CD14-positive monocyte (primary cell): Measurements from ENCODE around the gene LMTK2. TPM values are rescaled to one million over a fixed set of nuclear protein-coding genes. Genes with fewer than 3 reads are reported as not detected.

ENCODE experiments used
- DNase-seq, 3 donors: peaks; one replicate each; pipeline ENCODE4 v3.0.0-alpha.2; 2011 to 2022
- H2AFZ ChIP-seq: 2 replicates; pipeline ENCODE4 v1.6.0; 2012; ENCODE audit warnings: mild to moderate bottlenecking, low read depth, low read length, inconsistent platforms; ENCODE audit not compliant: insufficient read depth, poor library complexity, severe bottlenecking
- H3K27ac ChIP-seq, 2 donors: 1 replicate in 1 of 2; 2 replicates in 1 of 2; pipeline ENCODE4 v1.5.1; 2012 to 2013; ENCODE audit warnings: low read length in 2 of 2, control low read depth in 1 of 2, inconsistent platforms in 1 of 2, low read depth in 1 of 2, mild to moderate bottlenecking in 1 of 2
- H3K27me3 ChIP-seq, 2 donors: one replicate each; pipeline versions ENCODE4 v1.6.0 to v1.6.1; 2011 to 2013; ENCODE audit warnings: low read length in 2 of 2; ENCODE audit not compliant: control insufficient read depth in 2 of 2, insufficient read depth in 2 of 2
- H3K36me3 ChIP-seq, 2 donors: replicated peaks in 1 of 2; 1 replicate in 1 of 2; 2 replicates in 1 of 2; pipeline versions ENCODE4 v1.5.1 to v1.6.1; 2012 to 2013; ENCODE audit warnings: low read length in 2 of 2, control low read depth in 1 of 2, inconsistent platforms in 1 of 2, mild to moderate bottlenecking in 1 of 2; ENCODE audit not compliant: insufficient read depth in 2 of 2, control insufficient read depth in 1 of 2
- H3K4me1 ChIP-seq, 2 donors: 1 replicate in 1 of 2; 2 replicates in 1 of 2; pipeline versions ENCODE4 v1.5.1 to v1.6.1; 2012 to 2013; ENCODE audit warnings: low read length in 2 of 2, control low read depth in 1 of 2, inconsistent platforms in 1 of 2, mild to moderate bottlenecking in 1 of 2, moderate library complexity in 1 of 2; ENCODE audit not compliant: insufficient read depth in 2 of 2, control insufficient read depth in 1 of 2
- H3K4me2 ChIP-seq: replicated peaks from 2 replicates; pipeline ENCODE3; 2012; ENCODE audit warnings: low read length, moderate library complexity, mild to moderate bottlenecking; ENCODE audit not compliant: poor library complexity, severe bottlenecking; ENCODE audit errors: extremely low read depth
- H3K4me3 ChIP-seq, 3 experiments: fragments of 200-600 bp in 1 of 3; sonication (generic) in 1 of 3; replicated peaks in 1 of 3; 1 replicate in 2 of 3; 2 replicates in 1 of 3; pipeline ENCODE4 v1.5.1; 2011 to 2013; ENCODE audit warnings: low read length in 3 of 3, mild to moderate bottlenecking in 3 of 3, control low read depth in 2 of 3, low read depth in 2 of 3, inconsistent platforms in 1 of 3, moderate library complexity in 1 of 3
- H3K79me2 ChIP-seq: 2 replicates; pipeline ENCODE4 v1.6.0; 2012; ENCODE audit warnings: mild to moderate bottlenecking, control low read depth, inconsistent platforms, low read length, moderate library complexity; ENCODE audit not compliant: insufficient read depth
- H3K9ac ChIP-seq: 2 replicates; pipeline ENCODE4 v1.6.0; 2017; ENCODE audit warnings: low read length, mild to moderate bottlenecking; ENCODE audit not compliant: insufficient read depth, poor library complexity, severe bottlenecking
- H3K9me3 ChIP-seq, 2 donors: replicated peaks in 1 of 2; 1 replicate in 1 of 2; 2 replicates in 1 of 2; pipeline versions ENCODE4 v1.5.1 to v1.6.1; 2012 to 2013; ENCODE audit warnings: low read length in 2 of 2, control low read depth in 1 of 2; ENCODE audit not compliant: control insufficient read depth in 1 of 2, insufficient read depth in 1 of 2
- H4K20me1 ChIP-seq: 2 replicates; pipeline ENCODE4 v1.6.0; 2012; ENCODE audit warnings: mild to moderate bottlenecking, low read length, control low read depth, moderate library complexity; ENCODE audit not compliant: insufficient read depth
- H3K27ac Mint-ChIP-seq, 7 donors: one replicate each; pipeline ENCODE4 v1.8.0; 2020; ENCODE audit warnings: mild to moderate bottlenecking in 7 of 7, mixed read lengths in 7 of 7, moderate library complexity in 6 of 7, inconsistent platforms in 2 of 7
- H3K27me3 Mint-ChIP-seq, 3 donors: one replicate each; pipeline ENCODE4 v1.8.0; 2021 to 2022; ENCODE audit warnings: low read depth in 3 of 3, mild to moderate bottlenecking in 3 of 3, mixed read lengths in 3 of 3, moderate library complexity in 3 of 3, inconsistent platforms in 1 of 3
- H3K36me3 Mint-ChIP-seq, 2 donors: one replicate each; pipeline ENCODE4 v1.8.0; 2020; ENCODE audit warnings: mixed read lengths in 2 of 2, inconsistent platforms in 1 of 2, mild to moderate bottlenecking in 1 of 2
- H3K4me1 Mint-ChIP-seq: one replicate; pipeline ENCODE4 v1.8.0; 2020; ENCODE audit warnings: mild to moderate bottlenecking, mixed read lengths
- H3K4me3 Mint-ChIP-seq, 2 donors: one replicate each; pipeline ENCODE4 v1.8.0; 2020; ENCODE audit warnings: mild to moderate bottlenecking in 2 of 2, mixed read lengths in 2 of 2, moderate library complexity in 1 of 2
- H3K9me3 Mint-ChIP-seq, 7 donors: one replicate each; pipeline ENCODE4 v1.8.0; 2020 to 2022; ENCODE audit warnings: mixed read lengths in 7 of 7, mild to moderate bottlenecking in 6 of 7, moderate library complexity in 6 of 7, inconsistent platforms in 2 of 7
- WGBS: methylation state at CpG from one replicate; pipeline ENCODE4 v1.1.5; 2013; ENCODE audit warnings: missing lambda C conversion rate; ENCODE audit not compliant: insufficient coverage; 5-methylcytosine and 5-hydroxymethylcytosine counted together
- intact Hi-C, 2 donors: fragments of 100-400 bp; cut with micrococcal nuclease; formaldehyde crosslinking; loops; one replicate each; pipeline versions ENCODE4 v1.15.0 to v1.15.1; 2023
- polyA plus RNA-seq, 3 donors: library from polyadenylated mRNA; depleted of rRNA in 1 of 3; unstranded in 2 of 3; stranded (reverse) in 1 of 3; fragments of 300-500 nt in 2 of 3; fragments of >200 nt in 1 of 3; fragmentation: Illumina TruSeq in 2 of 3; gene quantifications; 1 replicate in 2 of 3; 2 replicates in 1 of 3; pipeline ENCODE4 v1.2.3, GENCODE V29; 2012 to 2021
- TF ChIP-seq, protein P1 (sequence below): fragments of 200-600 bp; IDR thresholded peaks from one replicate; pipeline ENCODE4 v1.8.0; 2022; ENCODE audit warnings: antibody characterized with exemption, mild to moderate bottlenecking

The LMTK2 gene
- polyA plus RNA-seq, 3 donors = 1.7 to 9.2 (median 1.8) TPM

- intact Hi-C loops = no loop called here
- H3K27me3 Mint-ChIP-seq = peaks cover 15 to 28% (median 17%) of the 10 kb centered on the region in 3 donors
- peaks cover 29 to 33% of the 10 kb centered on the region in 2 donors for H3K36me3 Mint-ChIP-seq
- Histone ChIP-seq H3K36me3 (peaks cover 25 to 28% of the 10 kb centered on the region in 2 donors), H3K79me2 (no peaks in the 10 kb centered on the region), H4K20me1 (peaks cover 25% of the 10 kb centered on the region), H2AFZ (no peak overlapping the region), H3K4me2 (no peak overlapping the region), H3K9ac (no peak overlapping the region), H3K27me3 (peaks cover 0 to 22% of the 10 kb centered on the region in 2 donors), H3K4me3 (no peak overlapping the region), H3K27ac (no peak overlapping the region), H3K4me1 (peaks cover 6% of the 10 kb centered on the region in 2 donors), H3K9me3 (no peaks in the 10 kb centered on the region)
- no peak overlapping the region for H3K27ac Mint-ChIP-seq
- TF ChIP-seq, protein P1, sequence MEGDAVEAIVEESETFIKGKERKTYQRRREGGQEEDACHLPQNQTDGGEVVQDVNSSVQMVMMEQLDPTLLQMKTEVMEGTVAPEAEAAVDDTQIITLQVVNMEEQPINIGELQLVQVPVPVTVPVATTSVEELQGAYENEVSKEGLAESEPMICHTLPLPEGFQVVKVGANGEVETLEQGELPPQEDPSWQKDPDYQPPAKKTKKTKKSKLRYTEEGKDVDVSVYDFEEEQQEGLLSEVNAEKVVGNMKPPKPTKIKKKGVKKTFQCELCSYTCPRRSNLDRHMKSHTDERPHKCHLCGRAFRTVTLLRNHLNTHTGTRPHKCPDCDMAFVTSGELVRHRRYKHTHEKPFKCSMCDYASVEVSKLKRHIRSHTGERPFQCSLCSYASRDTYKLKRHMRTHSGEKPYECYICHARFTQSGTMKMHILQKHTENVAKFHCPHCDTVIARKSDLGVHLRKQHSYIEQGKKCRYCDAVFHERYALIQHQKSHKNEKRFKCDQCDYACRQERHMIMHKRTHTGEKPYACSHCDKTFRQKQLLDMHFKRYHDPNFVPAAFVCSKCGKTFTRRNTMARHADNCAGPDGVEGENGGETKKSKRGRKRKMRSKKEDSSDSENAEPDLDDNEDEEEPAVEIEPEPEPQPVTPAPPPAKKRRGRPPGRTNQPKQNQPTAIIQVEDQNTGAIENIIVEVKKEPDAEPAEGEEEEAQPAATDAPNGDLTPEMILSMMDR = no peak
- no peak for DNase-seq
- no peak overlapping the region for H3K4me3 Mint-ChIP-seq
- 96% methylated on average over 18 of the region's 27 CpGs for WGBS
- peaks cover 0 to 11% (median 4%) of the 10 kb centered on the region in 7 donors for H3K9me3 Mint-ChIP-seq
- peaks cover 9% of the 10 kb centered on the region for H3K4me1 Mint-ChIP-seq
Observed at GRCh38 chr7:98214811-98215321, 108.2 kb downstream of the LMTK2 start.

DNA sequence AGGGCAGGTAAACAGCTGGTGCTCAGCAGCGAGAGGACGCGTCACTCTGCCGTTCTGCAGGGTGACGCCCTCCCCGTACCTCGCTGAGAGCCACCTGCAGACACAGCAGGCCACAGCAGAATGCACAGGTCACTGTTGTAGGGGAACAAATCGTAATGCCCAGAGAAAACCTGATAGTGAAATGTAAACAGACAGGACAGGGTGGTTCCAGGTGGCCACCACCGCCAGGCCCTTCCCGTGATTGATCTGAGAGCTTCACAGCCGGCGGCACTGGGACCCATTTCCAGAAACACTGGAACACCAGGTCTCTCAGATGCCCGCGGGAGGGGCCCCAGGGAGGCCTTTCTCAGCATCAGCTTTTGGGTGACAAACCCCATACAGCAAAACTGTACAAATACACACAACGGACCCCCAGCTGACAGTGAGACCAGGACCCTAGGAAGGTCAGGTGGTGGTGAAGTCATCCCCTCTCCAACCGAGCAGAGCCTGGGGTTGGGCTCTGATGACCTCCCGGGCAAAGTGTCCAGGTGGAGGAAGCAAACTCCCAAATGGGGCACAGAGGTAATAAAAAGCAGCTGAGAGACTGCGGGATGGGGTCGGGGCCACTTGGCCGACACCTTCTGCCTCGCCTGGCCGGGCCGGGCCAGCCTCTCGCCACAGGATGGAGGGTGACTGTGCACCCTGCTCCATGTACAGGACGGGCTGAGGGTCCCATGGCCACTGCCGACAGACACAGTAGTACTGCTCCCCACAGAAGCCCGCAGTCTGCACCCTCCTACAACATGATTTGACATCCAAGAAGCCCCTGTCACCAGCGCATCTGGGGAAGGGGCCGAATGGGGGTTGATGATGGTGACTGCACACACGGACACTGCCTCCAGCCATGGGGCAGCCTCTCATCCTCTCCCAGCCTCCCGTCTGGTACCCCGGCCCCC lies 109.2 kb downstream of the LMTK2 start:
- H3K4me1 Mint-ChIP-seq = peaks cover 9% of the 10 kb centered on the region
- DNase-seq = no peak
- Histone ChIP-seq H3K9me3 (no peaks in the 10 kb centered on the region), H3K4me1 (peaks cover 6% of the 10 kb centered on the region in 2 donors), H3K79me2 (no peaks in the 10 kb centered on the region), H2AFZ (no peak overlapping the region), H3K27me3 (peaks cover 0 to 12% of the 10 kb centered on the region in 2 donors), H3K36me3 (peaks cover 25 to 28% of the 10 kb centered on the region in 2 donors), H4K20me1 (peaks cover 25% of the 10 kb centered on the region), H3K4me3 (no peak overlapping the region), H3K9ac (no peak overlapping the region), H3K27ac (no peak overlapping the region), H3K4me2 (no peak overlapping the region)
- no peak overlapping the region for H3K27ac Mint-ChIP-seq
- peaks cover 29 to 40% of the 10 kb centered on the region in 2 donors for H3K36me3 Mint-ChIP-seq
- peaks cover 0 to 11% (median 3%) of the 10 kb centered on the region in 7 donors for H3K9me3 Mint-ChIP-seq
- intact Hi-C loops = no loop called here
- 97% methylated on average over 26 of the region's 32 CpGs for WGBS
- peaks cover 8 to 18% (median 8%) of the 10 kb centered on the region in 3 donors for H3K27me3 Mint-ChIP-seq
- TF ChIP-seq, protein P1 = no peak
- no peak overlapping the region for H3K4me3 Mint-ChIP-seq
